ENCODE results near the gene FAM228B. TPM values are rescaled to one million over a fixed set of nuclear protein-coding genes. Genes with fewer than 3 reads are reported as not detected.

Gene FAM228B
- total RNA-seq, 4 donors from 2014 or later: 3.0 to 6.7 (median 4.3) TPM

GRCh38 chr2:24204505-24204904 is 81.2 kb downstream of the FAM228B start:
- TF ChIP-seq POLR2A (IDR thresholded peaks at IDR 0.05) (no peak), CTCF (IDR thresholded peaks at IDR 0.05 in 4 of 5, conservative IDR thresholded peaks at IDR 0.05 in 1 of 5) (no peak)
- H3K36me3 ChIP-seq: peaks cover 0 to 63% of the 10 kb centered on the region in 2 donors
- H3K27me3 ChIP-seq: no peaks in the 10 kb centered on the region
- DNase-seq (no peak), ATAC-seq (no peak)
- H3K27ac ChIP-seq: no peak overlapping the region
- H3K4me1 ChIP-seq: peaks cover 0 to 6% of the 10 kb centered on the region in 2 donors
- in situ Hi-C loops (cut with MboI; ENCODE audit: low sequenced_read_pairs in 4 of 4) (no loop called here), intact Hi-C loops (cut with DNase I; ENCODE audit: low total_unique reads) (no loop called here)
- H3K4me3 ChIP-seq: no peak overlapping the region
- H3K9me3 ChIP-seq: no peaks in the 10 kb centered on the region

GRCh38 chr2:24205131-24205530 is 81.9 kb downstream of the FAM228B start:
- no peaks in the 10 kb centered on the region for H3K9me3 ChIP-seq
- no peak for ATAC-seq
- H3K4me1 ChIP-seq: peaks cover 0 to 6% of the 10 kb centered on the region in 2 donors
- intact Hi-C loops (cut with DNase I; ENCODE audit: low total_unique reads) (no loop called here), in situ Hi-C loops (cut with MboI; ENCODE audit: low sequenced_read_pairs in 4 of 4) (no loop called here)
- TF ChIP-seq CTCF (IDR thresholded peaks at IDR 0.05 in 4 of 5, conservative IDR thresholded peaks at IDR 0.05 in 1 of 5) (no peak), POLR2A (IDR thresholded peaks at IDR 0.05) (no peak)
- peaks cover 0 to 69% of the 10 kb centered on the region in 2 donors for H3K36me3 ChIP-seq
- no peaks in the 10 kb centered on the region for H3K27me3 ChIP-seq
- DNase-seq: no peak
- no peak overlapping the region for H3K27ac ChIP-seq
- no peak overlapping the region for H3K4me3 ChIP-seq

GRCh38 chr2:24206242-24206641 is 83.0 kb downstream of the FAM228B start:
- Histone ChIP-seq H3K4me3 (no peak overlapping the region), H3K4me1 (peaks cover 0 to 6% of the 10 kb centered on the region in 2 donors), H3K27me3 (no peaks in the 10 kb centered on the region), H3K9me3 (no peaks in the 10 kb centered on the region), H3K36me3 (peaks cover 0 to 79% of the 10 kb centered on the region in 2 donors), H3K27ac (no peak overlapping the region)
- TF ChIP-seq CTCF (IDR thresholded peaks at IDR 0.05 in 4 of 5, conservative IDR thresholded peaks at IDR 0.05 in 1 of 5) (no peak), POLR2A (IDR thresholded peaks at IDR 0.05) (no peak)
- no peak for ATAC-seq
- DNase-seq: no peak
- intact Hi-C loops (cut with DNase I; ENCODE audit: low total_unique reads) (no loop called here), in situ Hi-C loops (cut with MboI; ENCODE audit: low sequenced_read_pairs in 4 of 4) (no loop called here)

GRCh38 chr2:24206714-24207113 is 83.4 kb downstream of the FAM228B start:
- Histone ChIP-seq H3K27ac (no peak overlapping the region), H3K4me3 (no peak overlapping the region), H3K36me3 (peaks cover 0 to 84% of the 10 kb centered on the region in 2 donors), H3K27me3 (no peaks in the 10 kb centered on the region), H3K4me1 (peaks cover 0 to 6% of the 10 kb centered on the region in 2 donors), H3K9me3 (no peaks in the 10 kb centered on the region)
- DNase-seq (no peak), ATAC-seq (no peak)
- intact Hi-C loops (cut with DNase I; ENCODE audit: low total_unique reads): no loop called here
- TF ChIP-seq POLR2A (IDR thresholded peaks at IDR 0.05): no peak
- no peak for TF ChIP-seq CTCF (IDR thresholded peaks at IDR 0.05 in 4 of 5, conservative IDR thresholded peaks at IDR 0.05 in 1 of 5)
- in situ Hi-C loops (cut with MboI; ENCODE audit: low sequenced_read_pairs in 4 of 4): no loop called here

GRCh38 chr2:24207359-24207758 is 84.1 kb downstream of the FAM228B start:
- DNase-seq (no peak), ATAC-seq (no peak)
- intact Hi-C loops (cut with DNase I; ENCODE audit: low total_unique reads) (no loop called here), in situ Hi-C loops (cut with MboI; ENCODE audit: low sequenced_read_pairs in 4 of 4) (no loop called here)
- H3K4me3 ChIP-seq: no peak overlapping the region
- no peaks in the 10 kb centered on the region for H3K9me3 ChIP-seq
- no peak overlapping the region for H3K27ac ChIP-seq
- peaks cover 0 to 6% of the 10 kb centered on the region in 2 donors for H3K4me1 ChIP-seq
- H3K36me3 ChIP-seq: peaks cover 0 to 90% of the 10 kb centered on the region in 2 donors
- no peaks in the 10 kb centered on the region for H3K27me3 ChIP-seq
- no peak for TF ChIP-seq POLR2A (IDR thresholded peaks at IDR 0.05)
- TF ChIP-seq CTCF (IDR thresholded peaks at IDR 0.05 in 4 of 5, conservative IDR thresholded peaks at IDR 0.05 in 1 of 5): no peak

Measured in gastrocnemius medialis (tissue), 4 donors.